ENCODE measurements around the gene FAM118B.

GRCh38 chr11:126163779-126164178, 47.8 kb upstream of the FAM118B start:
- TF ChIP-seq EZH2 (IDR thresholded peaks at IDR 0.05) (no peak), POLR2AphosphoS5 (IDR thresholded peaks at IDR 0.05; ENCODE audit: borderline replicate concordance, low read depth, low read length) (no peak)

All from SK-N-MC (cell line).